HG03432 (cell line): ENCODE results near the gene TNFSF13B.
"Not testable (repeated sequence)": the region's sequence is repeated elsewhere in the genome, so short reads cannot be mapped to it uniquely, and the experiment has no call there.

Source experiments
- ATAC-seq: cut with Tn5 transposase; IDR thresholded peaks from one replicate; pipeline ENCODE4 v1.9.1; 2021; ENCODE audit warnings: mild to moderate bottlenecking, moderate library complexity; ENCODE audit not compliant: unreplicated experiment

The TNFSF13B gene

DNA sequence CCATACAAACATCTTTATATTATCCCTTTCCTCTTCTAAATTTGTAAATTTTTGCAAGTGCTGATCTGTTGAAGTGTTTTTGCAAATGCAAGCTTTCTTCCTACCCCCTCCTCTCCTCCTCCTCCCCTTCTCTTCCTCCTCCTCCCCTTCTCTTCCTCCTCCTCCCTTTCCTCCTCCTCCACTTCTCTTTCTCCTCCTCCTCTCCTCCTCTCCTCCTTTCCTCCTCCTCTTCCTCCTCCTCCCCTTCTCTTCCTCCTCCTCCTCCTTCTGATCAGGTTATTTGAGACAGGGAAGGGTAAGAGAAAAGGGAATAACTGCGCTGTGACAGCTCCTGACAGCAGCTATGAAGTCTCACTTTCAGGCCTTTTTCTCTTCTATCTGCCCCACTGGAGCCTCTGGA lies 8.9 kb downstream of the TNFSF13B start:
- ATAC-seq, result no peak

DNA sequence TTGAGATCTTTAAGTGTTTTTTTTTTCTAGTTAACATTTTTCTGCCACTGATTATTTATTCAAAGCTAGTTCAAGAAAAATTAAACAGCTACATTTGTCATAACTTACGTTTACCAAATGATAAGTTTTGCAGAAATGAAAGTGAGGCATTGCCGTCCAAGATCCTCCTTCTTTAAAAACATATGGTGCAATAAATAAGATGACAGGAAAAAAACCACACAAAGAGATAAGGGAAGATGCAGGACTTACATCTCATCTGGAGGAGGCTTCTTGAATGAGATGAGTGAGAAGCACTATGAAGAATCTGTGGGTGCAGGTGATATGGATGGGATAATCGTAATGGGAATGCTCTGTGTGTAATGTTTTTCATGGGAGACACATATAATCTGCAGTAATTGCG lies 12.4 kb downstream of the TNFSF13B start:
- no peak for ATAC-seq

DNA sequence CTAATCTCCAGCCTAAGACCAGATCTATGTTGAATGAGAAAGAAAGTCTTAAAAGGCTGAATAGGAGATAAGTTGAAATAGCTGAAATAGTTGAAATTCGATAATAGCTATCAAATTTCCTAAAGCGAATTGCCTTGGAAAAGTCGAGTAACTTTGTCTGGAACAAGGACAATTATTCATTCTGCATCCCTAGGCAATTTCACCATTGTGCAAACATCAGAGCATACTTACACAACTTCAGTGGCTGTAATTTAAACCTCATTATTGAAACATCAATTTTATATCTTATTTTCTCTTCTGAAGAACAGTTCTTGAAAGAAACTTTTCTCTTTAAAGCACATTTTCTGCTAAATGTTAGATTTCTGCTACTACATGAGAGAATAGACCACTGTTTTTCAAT lies 13.6 kb downstream of the TNFSF13B start:
- no peak for ATAC-seq

DNA sequence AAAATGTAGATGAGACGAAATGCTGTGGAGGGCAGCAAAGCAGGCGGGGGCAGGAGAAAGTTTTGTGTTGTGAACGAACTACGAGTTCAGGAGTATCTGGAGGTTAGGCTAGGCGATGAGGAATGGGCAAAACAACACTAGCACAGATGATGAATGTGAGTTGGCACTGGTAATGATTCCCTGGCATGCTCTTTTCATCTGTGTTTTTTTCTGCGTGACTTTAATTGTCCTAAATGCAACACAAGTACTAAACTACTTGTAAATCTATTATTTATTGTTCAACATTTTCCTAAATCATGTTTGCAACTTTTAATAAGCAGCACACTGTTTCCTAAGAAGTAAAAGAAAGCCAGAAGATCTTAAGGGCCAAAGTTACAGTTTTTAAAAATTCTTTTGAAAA lies 19.2 kb downstream of the TNFSF13B start:
- ATAC-seq, result no peak

DNA sequence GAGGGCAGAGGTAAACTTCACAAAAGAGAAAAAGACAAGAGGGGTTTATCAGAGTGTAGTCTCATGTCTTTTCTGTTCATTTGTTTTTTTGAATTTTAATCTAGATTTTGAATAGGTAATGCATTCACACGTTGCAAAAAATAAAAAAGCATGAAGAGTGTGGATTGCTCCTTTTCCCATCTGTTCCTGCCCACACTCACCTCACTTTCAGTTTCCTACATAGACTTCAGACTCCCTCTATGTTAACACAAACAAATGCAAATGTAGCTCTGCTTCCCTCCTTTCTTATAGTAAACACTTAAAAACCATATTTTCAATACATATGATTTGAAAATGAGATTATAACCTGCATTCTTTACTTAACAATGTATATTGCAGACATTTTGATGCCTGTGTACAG lies 20.3 kb downstream of the TNFSF13B start:
- no peak for ATAC-seq

DNA sequence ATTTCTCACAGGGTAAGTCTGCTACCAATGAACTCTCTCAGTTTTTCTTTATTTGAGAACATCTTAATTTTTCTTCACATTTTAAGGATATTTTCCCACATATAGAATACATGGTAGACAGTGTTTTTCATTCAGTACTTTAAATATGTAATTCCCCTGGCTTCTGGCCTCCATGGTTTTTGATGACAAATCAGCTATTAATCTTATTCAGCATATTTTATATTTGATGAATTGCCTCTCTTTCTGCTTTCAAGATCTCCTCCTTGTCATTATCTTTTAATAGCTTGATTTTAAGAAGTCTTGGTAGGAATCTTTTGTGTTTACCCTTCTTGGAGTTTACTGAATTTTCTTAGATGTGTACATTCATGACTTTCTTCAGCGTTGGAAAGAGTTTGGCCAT lies 27.6 kb downstream of the TNFSF13B start:
- ATAC-seq, result no peak

DNA sequence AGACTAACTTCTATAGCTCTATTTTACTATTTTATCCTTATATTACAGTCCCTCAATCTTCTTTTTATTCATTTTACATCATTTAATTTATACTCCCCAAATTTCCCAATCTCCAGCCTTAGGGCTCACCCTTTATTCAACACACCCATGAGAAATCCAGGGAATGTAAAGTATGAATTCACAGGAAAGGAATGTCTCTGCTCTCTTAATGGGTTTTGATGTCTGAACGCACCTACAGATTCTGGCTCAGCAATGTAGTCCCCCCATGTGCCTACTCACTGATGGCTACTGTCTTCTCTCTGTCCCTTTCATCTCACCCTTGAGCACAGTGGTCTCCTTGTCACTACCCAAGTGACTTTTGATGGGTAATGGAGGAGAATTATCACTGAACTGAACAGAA lies 32.8 kb downstream of the TNFSF13B start:
- no peak for ATAC-seq

DNA sequence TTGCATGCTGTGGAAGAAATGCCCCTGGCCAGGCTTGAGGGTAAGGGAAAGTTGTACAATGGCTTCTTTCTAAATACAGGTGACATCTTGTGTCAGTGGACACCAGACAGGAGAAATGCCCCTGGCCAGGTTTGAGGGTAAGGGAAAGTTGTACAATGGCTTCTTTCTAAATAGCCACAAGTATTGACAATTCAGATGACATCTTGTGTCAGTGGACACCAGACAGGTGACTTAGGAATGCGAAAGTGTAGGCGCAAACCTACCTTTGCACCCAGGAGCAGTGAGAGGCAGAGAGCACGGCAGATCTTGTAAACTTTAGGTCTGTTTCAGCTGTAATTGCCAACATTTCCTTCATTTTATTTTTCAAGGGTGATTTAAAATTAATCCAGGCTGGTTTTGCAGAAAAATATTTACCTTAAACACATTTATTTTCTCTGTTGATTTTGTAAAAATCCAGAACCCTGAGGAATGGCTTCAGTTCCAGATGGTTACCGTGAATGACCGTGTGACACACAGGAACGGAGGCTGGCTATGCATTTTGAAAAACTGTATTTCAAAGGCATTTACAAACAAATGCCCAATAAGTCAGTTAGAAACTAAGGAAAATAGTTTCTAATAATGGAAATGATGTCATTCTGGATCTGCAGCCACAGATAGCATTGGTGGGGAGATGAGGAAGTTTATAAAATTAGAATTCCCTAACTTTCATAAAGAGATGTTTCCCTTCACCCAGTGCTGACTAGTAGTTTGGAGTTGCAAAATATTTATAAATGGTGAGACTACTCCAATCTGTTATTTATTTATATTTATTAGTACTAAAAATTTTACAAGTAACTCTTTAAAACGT lies 34.9 kb downstream of the TNFSF13B start:
- ATAC-seq, result no peak

DNA sequence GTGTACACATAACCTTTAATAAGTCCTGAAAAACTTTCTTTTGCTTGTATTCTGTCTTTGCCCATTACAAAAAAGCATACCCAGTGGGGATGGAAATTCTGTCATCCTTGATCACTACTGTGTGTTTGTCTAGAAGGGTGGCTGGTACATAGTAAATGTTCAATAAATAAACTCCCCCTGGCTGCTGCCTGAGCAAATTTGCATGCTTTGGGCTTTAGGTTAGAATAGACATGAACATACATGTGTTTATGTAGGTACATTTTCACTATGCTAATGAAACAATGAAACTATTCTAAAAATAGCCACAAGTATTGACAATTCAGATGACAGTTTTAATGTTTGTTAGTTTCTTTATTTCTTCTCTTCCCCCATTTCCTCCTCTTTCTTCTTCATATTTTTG lies 36.1 kb downstream of the TNFSF13B start:
- ATAC-seq, result peak; percentile 72

DNA sequence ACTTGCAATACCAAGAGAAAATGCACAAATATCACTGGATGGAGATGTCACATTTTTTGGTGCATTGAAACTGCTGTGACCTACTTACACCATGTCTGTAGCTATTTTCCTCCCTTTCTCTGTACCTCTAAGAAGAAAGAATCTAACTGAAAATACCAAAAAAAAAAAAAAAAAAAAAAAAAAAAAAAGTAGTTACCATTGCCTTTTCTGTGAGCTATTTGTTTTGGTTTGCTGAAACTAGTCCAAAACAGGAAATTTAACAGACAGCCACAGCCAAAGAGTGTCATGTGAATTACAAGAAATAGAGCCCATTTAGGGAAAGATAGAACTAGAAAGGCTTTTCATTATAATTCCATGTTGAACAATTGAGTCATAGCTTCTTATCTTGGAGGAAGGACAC lies 37.3 kb downstream of the TNFSF13B start:
- ATAC-seq, result no peak

DNA sequence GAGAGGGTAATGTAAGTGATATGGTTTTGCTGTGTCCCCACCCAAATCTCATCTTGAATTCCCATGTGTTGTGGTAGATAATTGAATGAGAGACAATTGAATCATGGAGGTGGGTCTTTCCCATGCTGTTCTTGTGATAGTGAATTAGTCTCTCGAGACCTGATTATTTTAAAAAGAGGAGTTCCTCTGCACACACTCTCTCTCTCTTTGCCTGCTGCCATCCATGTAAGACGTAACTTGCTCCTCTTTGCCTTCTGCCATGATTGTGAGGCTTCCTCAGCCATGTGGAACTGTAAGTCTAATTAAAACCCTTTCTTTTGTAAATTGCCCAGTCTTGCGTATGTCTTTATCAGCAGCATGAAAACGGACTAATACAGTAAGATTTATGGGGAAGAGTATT lies 42.1 kb downstream of the TNFSF13B start:
- ATAC-seq, result not testable (repeated sequence)

DNA sequence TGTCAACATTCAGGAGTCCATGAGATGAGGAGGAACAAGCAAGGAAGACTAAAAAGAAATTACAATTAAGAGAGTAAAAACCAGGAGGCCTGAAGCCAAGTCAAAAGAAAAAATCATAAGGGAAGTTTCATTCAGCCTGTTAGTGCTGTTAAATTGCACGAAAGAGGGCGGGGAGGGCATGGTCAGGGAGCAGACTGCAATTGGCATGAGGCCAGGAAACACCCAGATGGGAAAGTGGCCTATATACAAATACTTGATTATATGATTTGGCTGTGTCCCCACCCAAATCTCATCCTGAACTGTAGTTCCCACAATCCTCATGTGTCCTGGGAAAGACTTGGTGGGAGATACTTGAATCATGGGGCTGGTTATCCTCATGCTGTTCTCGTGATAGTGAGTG lies 43.9 kb downstream of the TNFSF13B start:
- no peak for ATAC-seq

DNA sequence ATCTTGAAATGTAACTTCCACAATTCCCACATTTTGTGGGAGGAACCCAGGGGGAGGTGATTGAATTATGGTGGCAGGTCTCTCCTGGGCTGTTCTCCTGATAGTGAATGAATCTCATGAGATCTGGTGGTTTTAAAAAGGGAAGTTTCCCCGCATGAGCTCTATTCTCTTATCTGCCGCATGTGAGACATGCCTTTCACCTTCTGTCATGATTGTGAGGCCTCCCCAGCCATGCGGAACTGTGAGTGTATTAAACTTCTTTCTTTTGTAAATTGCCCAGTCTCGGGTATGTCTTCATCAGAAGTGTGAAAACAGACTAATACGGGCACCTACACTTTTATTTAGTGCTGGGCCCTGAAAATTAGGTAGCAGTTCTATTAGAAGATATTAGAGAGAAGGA lies 45.8 kb downstream of the TNFSF13B start:
- peak; percentile 84 for ATAC-seq

DNA sequence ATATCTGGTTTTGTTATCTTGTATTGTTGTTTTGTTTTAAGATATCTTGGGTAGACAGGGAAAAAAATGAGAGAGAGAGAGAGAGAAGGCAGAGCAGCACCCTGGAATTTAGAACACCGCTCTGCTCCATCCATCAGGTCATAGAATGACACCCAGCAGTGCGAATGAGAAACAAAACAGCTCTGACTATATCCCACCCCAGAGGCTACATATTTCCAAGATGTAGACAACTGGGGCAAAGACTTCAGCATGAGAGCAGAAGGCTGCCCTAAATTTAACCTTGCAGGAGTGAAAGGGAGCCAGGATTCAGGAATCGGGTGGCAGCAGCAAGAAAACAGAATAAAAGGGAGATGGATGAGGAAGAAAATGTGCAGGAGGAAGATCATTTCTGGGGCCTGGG lies 46.5 kb downstream of the TNFSF13B start:
- ATAC-seq, result peak; percentile 2

DNA sequence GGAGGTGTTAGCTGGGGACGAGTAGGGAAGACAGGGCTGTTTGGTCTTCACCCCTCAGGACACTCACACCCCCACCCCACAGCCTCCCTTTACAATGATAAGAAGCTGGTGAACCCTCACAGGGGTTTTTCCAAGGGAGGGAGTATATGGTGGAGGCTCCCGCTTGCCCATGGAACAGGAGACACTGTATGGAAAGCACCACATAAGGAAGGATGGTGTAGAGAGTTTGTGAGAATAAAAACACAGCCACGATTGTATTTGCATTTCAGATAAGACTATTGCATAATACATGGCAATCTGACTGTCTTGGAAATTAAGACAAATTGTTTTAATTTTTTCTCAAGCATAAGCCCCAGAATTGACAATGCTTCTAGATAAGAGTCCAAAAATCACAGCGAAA lies 46.9 kb downstream of the TNFSF13B start:
- ATAC-seq, result no peak

DNA sequence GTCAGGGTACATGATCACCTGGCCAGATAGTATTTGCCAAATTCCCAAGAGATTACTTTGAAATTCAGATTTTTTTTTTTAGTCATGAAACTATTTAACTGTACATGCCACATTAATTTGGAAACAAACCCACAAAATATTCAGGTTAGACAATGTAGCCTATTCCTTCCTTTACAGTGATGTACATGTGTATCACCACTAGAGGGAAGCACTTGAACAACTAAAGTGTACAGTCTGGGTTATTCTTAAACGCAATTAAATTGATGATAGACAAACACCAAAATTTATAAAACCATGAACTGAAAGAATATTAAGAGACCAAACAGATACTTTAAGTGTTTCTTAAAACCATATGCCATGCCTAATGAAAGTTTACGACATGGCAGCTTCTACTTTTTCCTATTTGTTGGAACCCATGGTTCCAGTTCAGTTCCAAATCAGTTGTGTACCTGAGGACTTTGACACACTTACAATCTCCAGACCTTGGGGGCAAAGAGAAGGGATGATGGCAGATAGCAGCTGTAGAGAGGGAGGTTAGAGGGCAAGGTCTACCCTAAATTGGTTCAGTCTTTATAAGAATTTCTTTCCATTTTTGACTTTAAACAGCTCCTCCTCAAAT lies 52.8 kb downstream of the TNFSF13B start:
- peak; percentile 76 for ATAC-seq

DNA sequence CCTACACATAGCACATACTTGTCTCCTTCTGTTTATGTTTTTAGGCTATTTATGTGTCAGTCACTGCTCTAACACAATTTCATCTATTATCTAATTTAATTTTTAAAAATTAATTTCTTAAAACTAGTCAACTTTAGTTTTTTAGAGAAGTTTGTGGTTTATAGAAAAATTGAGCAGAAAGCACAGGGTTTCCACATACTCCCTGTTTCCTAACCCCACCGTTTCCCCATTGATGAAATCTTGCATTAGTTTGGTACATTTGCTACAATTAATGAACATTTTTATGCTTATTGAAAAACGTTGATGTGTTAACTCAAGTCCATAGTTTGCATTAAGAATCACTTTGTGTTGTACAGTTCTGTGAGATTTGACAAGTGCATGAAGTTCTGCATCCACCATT lies 53.5 kb downstream of the TNFSF13B start:
- no peak for ATAC-seq

DNA sequence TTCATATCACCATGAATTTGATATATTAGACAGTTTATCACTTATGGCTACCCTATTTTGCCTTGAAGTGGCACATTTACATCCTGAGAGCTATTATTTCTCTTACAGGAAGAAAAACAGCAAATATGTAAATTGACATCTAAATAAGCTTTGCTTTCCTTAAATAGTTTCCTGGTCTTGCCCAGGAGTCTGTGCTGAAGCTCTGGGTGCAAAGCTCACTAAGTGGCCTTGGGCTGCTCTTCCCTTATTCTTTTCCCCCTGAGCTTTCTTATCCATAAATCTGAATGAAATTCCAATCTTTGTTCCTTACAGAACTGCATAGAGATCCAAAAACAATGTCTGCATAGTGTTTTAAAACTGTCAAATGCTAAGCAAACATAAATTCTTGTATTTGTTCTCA lies 56.3 kb downstream of the TNFSF13B start:
- no peak for ATAC-seq

DNA sequence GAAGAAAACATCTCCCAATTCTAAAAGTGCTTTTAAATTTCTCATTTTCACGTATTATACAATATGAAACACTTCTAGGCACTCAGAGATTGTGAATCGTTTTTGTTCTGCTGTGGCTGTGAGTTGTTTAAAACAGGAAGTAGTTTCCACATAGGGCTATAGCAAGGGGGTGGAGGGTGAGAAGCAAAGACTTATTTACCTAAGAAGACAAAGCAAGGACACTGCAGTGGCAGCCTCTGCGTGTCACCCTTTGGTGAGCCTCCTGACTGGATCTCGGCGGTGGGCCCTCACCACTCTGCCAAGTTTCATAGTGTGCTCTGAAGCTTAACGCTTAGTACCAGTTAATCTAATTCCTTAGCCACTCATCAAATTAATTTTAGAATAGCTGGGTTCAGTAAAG lies 56.8 kb downstream of the TNFSF13B start:
- ATAC-seq, result peak; percentile 90

DNA sequence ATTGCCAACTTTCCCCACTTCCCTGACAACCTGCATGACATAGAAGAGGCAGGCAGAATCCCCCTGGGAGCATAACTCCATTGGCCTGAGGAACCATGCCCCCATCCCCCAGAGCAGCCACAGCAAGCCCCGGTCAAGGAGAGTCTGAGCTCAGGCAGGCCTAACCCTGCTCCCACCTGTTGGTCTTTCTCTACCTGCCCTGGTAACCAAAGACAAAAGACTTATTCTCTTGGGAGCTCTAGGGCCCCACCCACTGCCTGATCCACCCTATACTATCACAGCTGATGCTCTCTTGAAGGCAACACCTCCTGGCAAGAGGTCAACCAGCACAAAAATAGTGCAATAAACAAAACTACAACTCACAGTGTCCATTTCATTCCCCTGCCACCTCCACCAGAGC lies 59.3 kb downstream of the TNFSF13B start:
- no peak for ATAC-seq

DNA sequence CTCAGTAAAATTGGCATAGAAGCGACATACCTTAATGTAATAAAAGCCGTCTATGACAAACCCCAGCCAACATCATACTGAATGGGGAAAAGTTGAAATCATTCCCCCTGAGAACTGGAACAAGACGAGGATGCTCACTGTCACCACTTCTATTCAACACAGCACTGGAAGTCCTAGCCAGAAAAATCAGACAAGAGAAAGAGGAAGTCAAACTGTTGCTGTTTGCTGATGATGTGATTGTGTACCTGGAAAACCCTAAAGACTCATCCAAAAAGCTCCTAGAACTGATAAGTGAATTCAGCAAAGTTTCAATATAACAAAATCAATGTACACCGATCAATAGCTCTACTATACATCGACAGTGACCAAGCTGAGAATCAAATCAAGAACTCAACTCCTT lies 63.3 kb downstream of the TNFSF13B start:
- no peak for ATAC-seq

DNA sequence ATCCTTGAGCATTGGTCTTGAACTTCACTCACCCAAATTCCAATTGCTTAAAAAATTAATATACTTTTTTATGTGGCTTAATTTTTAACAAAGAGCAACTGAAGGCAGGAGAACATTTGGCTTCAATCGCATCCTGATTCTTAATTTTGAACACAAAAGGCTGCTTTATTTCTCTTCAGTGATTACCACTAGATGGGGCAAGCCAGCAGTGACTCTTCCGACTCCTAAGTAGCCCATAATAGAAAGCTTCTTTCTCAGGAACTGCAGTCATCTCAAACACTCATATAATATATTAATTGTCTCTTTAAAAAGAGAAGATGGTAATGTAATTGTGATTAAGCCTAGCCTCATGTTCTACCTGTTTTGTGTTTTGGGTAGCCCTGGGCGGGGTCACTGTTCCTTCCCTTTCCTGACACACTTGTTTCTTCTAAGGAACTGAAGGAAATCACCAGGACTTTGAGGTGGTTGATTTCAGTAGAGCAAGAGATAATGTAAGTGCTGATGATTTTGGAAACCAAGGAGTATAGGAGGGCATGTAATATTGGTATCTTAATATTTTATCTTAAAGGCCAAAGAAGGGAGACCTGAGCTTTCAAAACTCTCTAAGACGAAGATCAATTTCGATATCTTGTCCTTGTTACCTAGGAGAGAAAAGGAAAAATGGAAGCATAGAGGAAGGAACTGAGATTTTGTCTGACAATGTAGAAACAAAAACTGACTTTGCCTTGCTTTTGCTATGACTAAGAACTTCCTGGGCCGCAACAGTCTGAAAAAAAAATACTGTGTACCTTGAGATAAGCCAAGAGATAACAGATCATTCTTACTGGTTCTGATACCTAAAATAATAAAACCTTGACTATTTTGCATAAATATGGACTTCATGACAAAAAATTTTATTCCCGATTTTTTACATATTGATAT lies 73.1 kb downstream of the TNFSF13B start:
- ATAC-seq, result peak; percentile 68
